ENCODE data around the gene SNX8. TPM values are rescaled to one million over a fixed set of nuclear protein-coding genes. Genes with fewer than 3 reads are reported as not detected.

SNX8 gene
- total and polyA plus RNA-seq, 2 of the 13 experiments (the other 11 are each of a cell fraction or from before 2014, with no cell fraction given), result 20.6 to 45.2 TPM

DNA sequence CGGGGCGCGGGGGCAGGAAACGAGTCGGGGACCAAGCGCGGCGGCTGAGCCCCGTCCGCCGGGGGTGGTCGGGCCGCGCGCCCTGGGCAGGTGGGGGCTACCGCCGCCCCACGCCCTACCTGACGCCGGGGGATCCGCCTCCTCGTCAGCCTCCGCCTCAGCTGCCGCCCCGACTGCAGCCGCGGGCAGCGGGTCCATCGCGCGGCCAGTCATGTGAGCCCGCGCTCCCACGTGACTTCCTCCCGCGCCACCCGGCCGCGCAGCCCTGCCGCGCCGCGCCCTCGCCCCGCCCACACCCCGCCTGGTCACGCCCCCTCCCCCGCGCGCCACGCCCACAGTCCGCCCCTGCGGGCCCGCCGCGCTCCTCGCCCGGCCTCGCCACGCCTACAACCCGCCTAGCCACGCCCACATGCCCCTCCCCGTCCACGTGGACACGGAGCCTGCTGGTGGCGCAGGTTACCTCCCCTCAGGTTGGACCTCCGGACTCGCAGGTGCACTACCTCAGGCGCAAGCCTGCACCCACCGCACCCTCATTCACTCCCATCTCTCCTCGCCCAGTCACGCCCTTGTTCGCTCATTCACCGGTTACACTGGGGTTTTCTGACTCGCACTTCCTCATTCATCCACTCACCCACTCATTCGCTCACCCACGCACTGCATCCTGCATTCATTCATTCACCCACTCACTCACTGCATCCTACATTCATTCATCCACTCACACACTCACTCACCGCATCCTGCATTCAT, at the start of gene SNX8 (continued):
- TF ChIP-seq, protein P1, sequence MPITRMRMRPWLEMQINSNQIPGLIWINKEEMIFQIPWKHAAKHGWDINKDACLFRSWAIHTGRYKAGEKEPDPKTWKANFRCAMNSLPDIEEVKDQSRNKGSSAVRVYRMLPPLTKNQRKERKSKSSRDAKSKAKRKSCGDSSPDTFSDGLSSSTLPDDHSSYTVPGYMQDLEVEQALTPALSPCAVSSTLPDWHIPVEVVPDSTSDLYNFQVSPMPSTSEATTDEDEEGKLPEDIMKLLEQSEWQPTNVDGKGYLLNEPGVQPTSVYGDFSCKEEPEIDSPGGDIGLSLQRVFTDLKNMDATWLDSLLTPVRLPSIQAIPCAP (CRISPR knock-in tag; IDR thresholded peaks at IDR 0.05; ENCODE audit: low read depth), result no peak
- TF ChIP-seq ZNF841 (CRISPR knock-in tag; IDR thresholded peaks at IDR 0.05; ENCODE audit: borderline replicate concordance) (no peak), KLF16 (CRISPR knock-in tag; IDR thresholded peaks at IDR 0.05) (no peak), FOXK1 (CRISPR knock-in tag; IDR thresholded peaks at IDR 0.05; ENCODE audit: borderline replicate concordance, low read depth) (no peak), MTF1 (CRISPR knock-in tag; IDR thresholded peaks at IDR 0.05) (no peak), NFE2 (CRISPR knock-in tag; IDR thresholded peaks at IDR 0.05) (no peak), MXI1 (IDR thresholded peaks at IDR 0.05; ENCODE audit: borderline replicate concordance, low read depth, low read length) (peak; percentile 97; the same call in 2 of the 3 replicates), MAFG (CRISPR knock-in tag; IDR thresholded peaks at IDR 0.05) (no peak), TAF15 (IDR thresholded peaks at IDR 0.05; ENCODE audit: low read depth, low read length, poor library complexity, severe bottlenecking) (no peak), ZNF713 (CRISPR knock-in tag; IDR thresholded peaks at IDR 0.05) (no peak), SMYD3 (CRISPR knock-in tag; IDR thresholded peaks at IDR 0.05) (no peak), DPF2 (CRISPR knock-in tag; IDR thresholded peaks at IDR 0.05; ENCODE audit: borderline replicate concordance, low read depth) (no peak), SRSF9 (IDR thresholded peaks at IDR 0.05; ENCODE audit: borderline replicate concordance, insufficient read depth, low read depth, low read length, poor library complexity, severe bottlenecking) (no peak), SALL1 (CRISPR knock-in tag; IDR thresholded peaks at IDR 0.05) (peak; percentile 62), IKZF4 (CRISPR knock-in tag; IDR thresholded peaks at IDR 0.05; ENCODE audit: borderline replicate concordance, low read depth, not compliant biosample characterization) (peak; percentile 68), ZNF44 (CRISPR knock-in tag; IDR thresholded peaks at IDR 0.05) (no peak), ZNF34 (CRISPR knock-in tag; IDR thresholded peaks at IDR 0.05; ENCODE audit: borderline replicate concordance) (no peak), TSC22D2 (CRISPR knock-in tag; IDR thresholded peaks at IDR 0.05; ENCODE audit: borderline replicate concordance) (no peak)
- TF ChIP-seq, protein P2, sequence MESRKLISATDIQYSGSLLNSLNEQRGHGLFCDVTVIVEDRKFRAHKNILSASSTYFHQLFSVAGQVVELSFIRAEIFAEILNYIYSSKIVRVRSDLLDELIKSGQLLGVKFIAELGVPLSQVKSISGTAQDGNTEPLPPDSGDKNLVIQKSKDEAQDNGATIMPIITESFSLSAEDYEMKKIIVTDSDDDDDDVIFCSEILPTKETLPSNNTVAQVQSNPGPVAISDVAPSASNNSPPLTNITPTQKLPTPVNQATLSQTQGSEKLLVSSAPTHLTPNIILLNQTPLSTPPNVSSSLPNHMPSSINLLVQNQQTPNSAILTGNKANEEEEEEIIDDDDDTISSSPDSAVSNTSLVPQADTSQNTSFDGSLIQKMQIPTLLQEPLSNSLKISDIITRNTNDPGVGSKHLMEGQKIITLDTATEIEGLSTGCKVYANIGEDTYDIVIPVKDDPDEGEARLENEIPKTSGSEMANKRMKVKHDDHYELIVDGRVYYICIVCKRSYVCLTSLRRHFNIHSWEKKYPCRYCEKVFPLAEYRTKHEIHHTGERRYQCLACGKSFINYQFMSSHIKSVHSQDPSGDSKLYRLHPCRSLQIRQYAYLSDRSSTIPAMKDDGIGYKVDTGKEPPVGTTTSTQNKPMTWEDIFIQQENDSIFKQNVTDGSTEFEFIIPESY (CRISPR knock-in tag; IDR thresholded peaks at IDR 0.05), result no peak; the same call in 1 of the 2 replicates
- TF ChIP-seq, protein P3, sequence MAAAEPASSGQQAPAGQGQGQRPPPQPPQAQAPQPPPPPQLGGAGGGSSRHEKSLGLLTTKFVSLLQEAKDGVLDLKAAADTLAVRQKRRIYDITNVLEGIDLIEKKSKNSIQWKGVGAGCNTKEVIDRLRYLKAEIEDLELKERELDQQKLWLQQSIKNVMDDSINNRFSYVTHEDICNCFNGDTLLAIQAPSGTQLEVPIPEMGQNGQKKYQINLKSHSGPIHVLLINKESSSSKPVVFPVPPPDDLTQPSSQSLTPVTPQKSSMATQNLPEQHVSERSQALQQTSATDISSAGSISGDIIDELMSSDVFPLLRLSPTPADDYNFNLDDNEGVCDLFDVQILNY (CRISPR knock-in tag; conservative IDR thresholded peaks at IDR 0.05), result no peak
- TF ChIP-seq, protein P4, sequence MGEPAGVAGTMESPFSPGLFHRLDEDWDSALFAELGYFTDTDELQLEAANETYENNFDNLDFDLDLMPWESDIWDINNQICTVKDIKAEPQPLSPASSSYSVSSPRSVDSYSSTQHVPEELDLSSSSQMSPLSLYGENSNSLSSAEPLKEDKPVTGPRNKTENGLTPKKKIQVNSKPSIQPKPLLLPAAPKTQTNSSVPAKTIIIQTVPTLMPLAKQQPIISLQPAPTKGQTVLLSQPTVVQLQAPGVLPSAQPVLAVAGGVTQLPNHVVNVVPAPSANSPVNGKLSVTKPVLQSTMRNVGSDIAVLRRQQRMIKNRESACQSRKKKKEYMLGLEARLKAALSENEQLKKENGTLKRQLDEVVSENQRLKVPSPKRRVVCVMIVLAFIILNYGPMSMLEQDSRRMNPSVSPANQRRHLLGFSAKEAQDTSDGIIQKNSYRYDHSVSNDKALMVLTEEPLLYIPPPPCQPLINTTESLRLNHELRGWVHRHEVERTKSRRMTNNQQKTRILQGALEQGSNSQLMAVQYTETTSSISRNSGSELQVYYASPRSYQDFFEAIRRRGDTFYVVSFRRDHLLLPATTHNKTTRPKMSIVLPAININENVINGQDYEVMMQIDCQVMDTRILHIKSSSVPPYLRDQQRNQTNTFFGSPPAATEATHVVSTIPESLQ (CRISPR knock-in tag; conservative IDR thresholded peaks at IDR 0.05), result no peak
- TF ChIP-seq, protein P5, sequence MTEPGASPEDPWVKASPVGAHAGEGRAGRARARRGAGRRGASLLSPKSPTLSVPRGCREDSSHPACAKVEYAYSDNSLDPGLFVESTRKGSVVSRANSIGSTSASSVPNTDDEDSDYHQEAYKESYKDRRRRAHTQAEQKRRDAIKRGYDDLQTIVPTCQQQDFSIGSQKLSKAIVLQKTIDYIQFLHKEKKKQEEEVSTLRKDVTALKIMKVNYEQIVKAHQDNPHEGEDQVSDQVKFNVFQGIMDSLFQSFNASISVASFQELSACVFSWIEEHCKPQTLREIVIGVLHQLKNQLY (CRISPR knock-in tag; IDR thresholded peaks at IDR 0.05), result peak; percentile 93

Measured in HepG2 (cell line).